ENCODE results near the gene XPO4. TPM values are rescaled to one million over a fixed set of nuclear protein-coding genes. Genes with fewer than 3 reads are reported as not detected.
"Not testable (repeated sequence)": the region's sequence is repeated elsewhere in the genome, so short reads cannot be mapped to it uniquely, and the experiment has no call there.

The XPO4 gene
- polyA plus RNA-seq (ENCODE audit: insufficient read length in 3 of 3) = 10 to 100 TPM; 17.5 to 19.2 (median 19.1) TPM

- peak; percentile 41 to 74 (median 58) for DNase-seq (ENCODE audit: low read depth in 3 of 3, low spot score in 2 of 3)
Measured at GRCh38 chr13:20902438-20903163, at the start of gene XPO4. XPO4 (minus strand) TSS chr13:20902746; CDS start chr13:20902738, 8 bp downstream.

- not testable (repeated sequence) for DNase-seq (ENCODE audit: low read depth in 3 of 3, low spot score in 2 of 3)
Measured at GRCh38 chr13:20948001-20948400, 45.5 kb upstream of the XPO4 start.

GRCh38 chr13:20945952-20946383, 43.4 kb upstream of the XPO4 start:
- no peak for DNase-seq (ENCODE audit: low read depth in 3 of 3, low spot score in 2 of 3)

GRCh38 chr13:20942938-20943559, 40.5 kb upstream of the XPO4 start:
- no peak for DNase-seq (ENCODE audit: low read depth in 3 of 3, low spot score in 2 of 3)

GRCh38 chr13:20940511-20940910, 38.0 kb upstream of the XPO4 start:
- not testable (repeated sequence) for DNase-seq (ENCODE audit: low read depth in 3 of 3, low spot score in 2 of 3)

GRCh38 chr13:20940083-20940482, 37.5 kb upstream of the XPO4 start:
- no peak for DNase-seq (ENCODE audit: low read depth in 3 of 3, low spot score in 2 of 3)

GRCh38 chr13:20939662-20940061, 37.1 kb upstream of the XPO4 start:
- no peak for DNase-seq (ENCODE audit: low read depth in 3 of 3, low spot score in 2 of 3)

GRCh38 chr13:20938302-20938701, 35.8 kb upstream of the XPO4 start:
- DNase-seq (ENCODE audit: low read depth in 3 of 3, low spot score in 2 of 3) = no peak

- no peak for DNase-seq (ENCODE audit: low read depth in 3 of 3, low spot score in 2 of 3)
Measured at GRCh38 chr13:20927596-20928257, 25.2 kb upstream of the XPO4 start.

- DNase-seq (ENCODE audit: low read depth in 3 of 3, low spot score in 2 of 3) = not testable (repeated sequence)
Measured at GRCh38 chr13:20925395-20925790, 22.8 kb upstream of the XPO4 start.

- peak in 2 of 3 donors; percentile 72 to 82 for DNase-seq (ENCODE audit: low read depth in 3 of 3, low spot score in 2 of 3)
Measured at GRCh38 chr13:20924758-20925394, 22.3 kb upstream of the XPO4 start.

- no peak for DNase-seq (ENCODE audit: low read depth in 3 of 3, low spot score in 2 of 3)
Measured at GRCh38 chr13:20923272-20923671, 20.7 kb upstream of the XPO4 start.

- DNase-seq (ENCODE audit: low read depth in 3 of 3, low spot score in 2 of 3) = no peak
Measured at GRCh38 chr13:20921572-20921971, 19.0 kb upstream of the XPO4 start.

GRCh38 chr13:20915676-20916075, 13.1 kb upstream of the XPO4 start:
- DNase-seq (ENCODE audit: low read depth in 3 of 3, low spot score in 2 of 3) = not testable (repeated sequence)

- no peak for DNase-seq (ENCODE audit: low read depth in 3 of 3, low spot score in 2 of 3)
Measured at GRCh38 chr13:20911037-20911436, 8.5 kb upstream of the XPO4 start.

GRCh38 chr13:20908714-20909497, 6.4 kb upstream of the XPO4 start:
- DNase-seq (ENCODE audit: low read depth in 3 of 3, low spot score in 2 of 3) = no peak

- no peak for DNase-seq (ENCODE audit: low read depth in 3 of 3, low spot score in 2 of 3)
Measured at GRCh38 chr13:20904908-20905307, 2.4 kb upstream of the XPO4 start.

GRCh38 chr13:20903164-20903475, 574 bp upstream of the XPO4 start:
- DNase-seq (ENCODE audit: low read depth in 3 of 3, low spot score in 2 of 3) = peak in 1 of 3 donors; percentile 32

GRCh38 chr13:20901668-20902437, 693 bp downstream of the XPO4 start:
- peak in 2 of 3 donors; percentile 9 to 27 for DNase-seq (ENCODE audit: low read depth in 3 of 3, low spot score in 2 of 3)

- no peak for DNase-seq (ENCODE audit: low read depth in 3 of 3, low spot score in 2 of 3)
Measured at GRCh38 chr13:20894245-20894644, 8.3 kb downstream of the XPO4 start.

Measured in right renal cortex interstitium (tissue), 3 donors.